ENCODE data around the gene FEM1C. TPM values are rescaled to one million over a fixed set of nuclear protein-coding genes. Genes with fewer than 3 reads are reported as not detected.

FEM1C gene
- total RNA-seq, 4 donors from 2014 or later: 41.3 to 71.0 (median 51.5) TPM

DNA sequence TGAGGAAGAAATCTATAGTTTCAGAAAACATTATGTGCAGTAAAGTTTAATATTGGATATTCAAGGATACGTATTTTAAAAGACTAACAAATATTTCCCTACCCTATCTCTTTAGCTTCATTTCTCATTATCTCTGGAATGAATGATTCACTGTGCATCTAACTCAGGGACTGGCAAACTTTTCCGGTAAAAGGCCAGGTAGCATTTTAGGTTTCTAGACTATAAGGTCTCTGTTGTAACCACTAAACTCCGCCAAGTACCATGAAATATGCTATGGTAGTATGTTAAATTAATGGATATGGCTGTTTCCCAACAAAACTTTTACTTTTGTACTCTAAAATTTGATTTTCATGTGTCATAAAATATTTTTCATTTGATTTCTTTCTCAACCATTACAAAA is 13.2 kb downstream of the FEM1C start:
- H3K4me3 ChIP-seq: no peak overlapping the region
- intact Hi-C loops (cut with DNase I): no loop called here
- H3K9me3 ChIP-seq: no peaks in the 10 kb centered on the region
- TF ChIP-seq POLR2AphosphoS5 (IDR thresholded peaks at IDR 0.05): no peak
- TF ChIP-seq POLR2A (IDR thresholded peaks at IDR 0.05; ENCODE audit: low read depth): no peak
- no peak for TF ChIP-seq EP300 (IDR thresholded peaks at IDR 0.05)
- TF ChIP-seq, protein P1, sequence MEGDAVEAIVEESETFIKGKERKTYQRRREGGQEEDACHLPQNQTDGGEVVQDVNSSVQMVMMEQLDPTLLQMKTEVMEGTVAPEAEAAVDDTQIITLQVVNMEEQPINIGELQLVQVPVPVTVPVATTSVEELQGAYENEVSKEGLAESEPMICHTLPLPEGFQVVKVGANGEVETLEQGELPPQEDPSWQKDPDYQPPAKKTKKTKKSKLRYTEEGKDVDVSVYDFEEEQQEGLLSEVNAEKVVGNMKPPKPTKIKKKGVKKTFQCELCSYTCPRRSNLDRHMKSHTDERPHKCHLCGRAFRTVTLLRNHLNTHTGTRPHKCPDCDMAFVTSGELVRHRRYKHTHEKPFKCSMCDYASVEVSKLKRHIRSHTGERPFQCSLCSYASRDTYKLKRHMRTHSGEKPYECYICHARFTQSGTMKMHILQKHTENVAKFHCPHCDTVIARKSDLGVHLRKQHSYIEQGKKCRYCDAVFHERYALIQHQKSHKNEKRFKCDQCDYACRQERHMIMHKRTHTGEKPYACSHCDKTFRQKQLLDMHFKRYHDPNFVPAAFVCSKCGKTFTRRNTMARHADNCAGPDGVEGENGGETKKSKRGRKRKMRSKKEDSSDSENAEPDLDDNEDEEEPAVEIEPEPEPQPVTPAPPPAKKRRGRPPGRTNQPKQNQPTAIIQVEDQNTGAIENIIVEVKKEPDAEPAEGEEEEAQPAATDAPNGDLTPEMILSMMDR (IDR thresholded peaks at IDR 0.05): no peak
- 94% methylated on average over 3 of the region's 3 CpGs for WGBS
- peaks cover 0 to 10% (median 2%) of the 10 kb centered on the region in 4 donors for H3K36me3 ChIP-seq
- H3K27me3 ChIP-seq: no peaks in the 10 kb centered on the region
- no peak overlapping the region for H3K27ac ChIP-seq (replicated peaks in 1 of 4)
- no peak for DNase-seq (ENCODE audit: extremely low spot score)
- H3K4me1 ChIP-seq: peaks cover 55 to 99% (median 90%) of the 10 kb centered on the region in 4 donors

DNA sequence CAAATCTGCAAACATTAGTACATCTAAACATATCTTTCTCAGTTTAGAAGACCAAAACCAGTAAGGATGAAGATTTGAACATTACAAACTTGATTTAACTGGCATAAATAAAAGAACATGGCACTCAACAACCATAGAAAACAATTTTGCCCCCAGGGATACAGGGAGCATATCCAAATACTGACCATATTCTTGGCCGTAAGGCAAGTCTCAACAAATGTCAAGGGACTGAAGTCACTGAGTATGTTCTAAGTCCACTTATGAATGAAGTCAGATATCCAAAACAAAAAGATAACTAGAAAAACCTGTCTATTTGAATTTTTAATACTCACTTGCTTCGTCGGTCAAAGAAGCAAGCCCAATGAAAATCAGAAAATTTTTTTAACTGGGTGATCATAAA is 14.1 kb downstream of the FEM1C start:
- no peak overlapping the region for H3K27ac ChIP-seq (replicated peaks in 1 of 4)
- TF ChIP-seq, protein P1 (IDR thresholded peaks at IDR 0.05): no peak
- TF ChIP-seq POLR2A (IDR thresholded peaks at IDR 0.05; ENCODE audit: low read depth) (no peak), EP300 (IDR thresholded peaks at IDR 0.05) (no peak), POLR2AphosphoS5 (IDR thresholded peaks at IDR 0.05) (no peak)
- no peak for DNase-seq (ENCODE audit: extremely low spot score)
- peaks cover 56 to 99% (median 92%) of the 10 kb centered on the region in 4 donors for H3K4me1 ChIP-seq
- no peaks in the 10 kb centered on the region for H3K27me3 ChIP-seq
- peak overlapping the region in 1 of 4 donors; percentile 23 for H3K4me3 ChIP-seq
- H3K36me3 ChIP-seq: peaks cover under 1 to 4% (median 2%) of the 10 kb centered on the region in 4 donors
- 58% methylated on average over 3 of the region's 3 CpGs for WGBS
- intact Hi-C loops (cut with DNase I): no loop called here
- H3K9me3 ChIP-seq: no peaks in the 10 kb centered on the region

DNA sequence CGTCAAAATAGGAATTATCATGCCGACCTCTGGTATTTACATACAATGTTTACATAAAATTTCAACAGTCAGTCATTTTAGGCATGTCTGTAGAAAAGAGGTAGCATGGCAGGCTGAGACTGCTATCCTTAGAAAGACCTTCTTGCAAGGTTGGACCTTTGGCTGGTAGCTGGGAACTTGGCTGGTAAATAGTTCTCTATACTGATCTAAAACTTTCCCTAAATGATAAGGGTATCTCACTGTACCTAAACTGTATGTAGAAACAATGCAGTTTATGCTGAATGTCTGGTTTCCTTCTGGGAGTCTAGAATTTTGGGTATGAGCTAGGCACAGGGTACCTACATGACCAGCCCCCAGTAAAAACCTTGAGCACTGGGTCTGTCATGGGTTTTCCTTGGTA is 18.0 kb downstream of the FEM1C start:
- Histone ChIP-seq H3K4me3 (peak overlapping the region in 1 of 4 donors; percentile 16), H3K27ac (replicated peaks in 1 of 4) (peak overlapping the region in 3 of 4 donors; percentile 28 to 40 (median 34)), H3K27me3 (no peaks in the 10 kb centered on the region), H3K4me1 (peaks cover 39 to 95% (median 88%) of the 10 kb centered on the region in 4 donors), H3K9me3 (no peaks in the 10 kb centered on the region), H3K36me3 (peaks cover 19 to 37% (median 23%) of the 10 kb centered on the region in 4 donors)
- 48% methylated on average over 2 of the region's 2 CpGs for WGBS
- DNase-seq (ENCODE audit: extremely low spot score): no peak
- intact Hi-C loops (cut with DNase I): no loop called here
- TF ChIP-seq, protein P1 (IDR thresholded peaks at IDR 0.05): no peak
- TF ChIP-seq POLR2AphosphoS5 (IDR thresholded peaks at IDR 0.05) (no peak), EP300 (IDR thresholded peaks at IDR 0.05) (no peak), POLR2A (IDR thresholded peaks at IDR 0.05; ENCODE audit: low read depth) (no peak)

DNA sequence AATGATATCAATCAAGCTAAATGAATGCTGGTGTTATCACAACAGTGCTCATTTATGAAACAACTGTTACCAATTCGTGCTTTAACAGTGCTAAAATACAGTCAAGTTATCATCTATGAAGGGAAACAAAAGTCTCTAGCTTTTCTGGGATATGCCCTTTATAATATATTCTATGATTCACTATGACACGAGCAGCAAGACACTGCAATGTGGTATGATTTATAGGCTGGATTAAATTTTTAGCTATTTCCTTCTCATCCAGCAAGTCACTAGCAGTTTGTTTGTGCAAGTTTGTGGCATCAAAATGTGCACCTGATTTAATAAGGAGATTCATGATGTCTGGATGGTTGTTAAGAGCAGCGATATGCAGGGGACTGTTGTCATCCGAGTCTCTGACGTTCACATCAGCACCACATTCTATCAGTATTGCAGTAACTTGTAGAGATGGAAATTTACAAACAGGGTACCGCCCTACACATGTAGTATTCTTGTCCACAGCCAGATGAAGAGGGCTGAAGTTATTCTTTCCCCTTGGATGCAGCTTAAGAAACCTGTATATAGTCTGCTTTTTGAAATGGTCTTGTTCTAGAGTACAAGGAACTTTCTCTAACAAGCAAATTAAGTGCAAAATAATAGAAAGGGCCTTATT is 20.3 kb downstream of the FEM1C start:
- H3K4me3 ChIP-seq: no peak overlapping the region
- H3K9me3 ChIP-seq: no peaks in the 10 kb centered on the region
- H3K27me3 ChIP-seq: no peaks in the 10 kb centered on the region
- 85% methylated on average over 6 of the region's 6 CpGs for WGBS
- peaks cover 25 to 73% (median 66%) of the 10 kb centered on the region in 4 donors for H3K4me1 ChIP-seq
- intact Hi-C loops (cut with DNase I): no loop called here
- H3K36me3 ChIP-seq: peaks cover 19 to 37% (median 25%) of the 10 kb centered on the region in 4 donors
- TF ChIP-seq, protein P1 (IDR thresholded peaks at IDR 0.05): no peak
- TF ChIP-seq EP300 (IDR thresholded peaks at IDR 0.05): no peak
- no peak for TF ChIP-seq POLR2A (IDR thresholded peaks at IDR 0.05; ENCODE audit: low read depth)
- no peak for TF ChIP-seq POLR2AphosphoS5 (IDR thresholded peaks at IDR 0.05)
- DNase-seq (ENCODE audit: extremely low spot score): no peak
- H3K27ac ChIP-seq (replicated peaks in 1 of 4): no peak overlapping the region
